ENCODE data around the gene CD63. TPM values are rescaled to one million over a fixed set of nuclear protein-coding genes. Genes with fewer than 3 reads are reported as not detected.

Gene CD63
- total RNA-seq, 1 experiment from 2014 or later, result 1,218 TPM

DNA sequence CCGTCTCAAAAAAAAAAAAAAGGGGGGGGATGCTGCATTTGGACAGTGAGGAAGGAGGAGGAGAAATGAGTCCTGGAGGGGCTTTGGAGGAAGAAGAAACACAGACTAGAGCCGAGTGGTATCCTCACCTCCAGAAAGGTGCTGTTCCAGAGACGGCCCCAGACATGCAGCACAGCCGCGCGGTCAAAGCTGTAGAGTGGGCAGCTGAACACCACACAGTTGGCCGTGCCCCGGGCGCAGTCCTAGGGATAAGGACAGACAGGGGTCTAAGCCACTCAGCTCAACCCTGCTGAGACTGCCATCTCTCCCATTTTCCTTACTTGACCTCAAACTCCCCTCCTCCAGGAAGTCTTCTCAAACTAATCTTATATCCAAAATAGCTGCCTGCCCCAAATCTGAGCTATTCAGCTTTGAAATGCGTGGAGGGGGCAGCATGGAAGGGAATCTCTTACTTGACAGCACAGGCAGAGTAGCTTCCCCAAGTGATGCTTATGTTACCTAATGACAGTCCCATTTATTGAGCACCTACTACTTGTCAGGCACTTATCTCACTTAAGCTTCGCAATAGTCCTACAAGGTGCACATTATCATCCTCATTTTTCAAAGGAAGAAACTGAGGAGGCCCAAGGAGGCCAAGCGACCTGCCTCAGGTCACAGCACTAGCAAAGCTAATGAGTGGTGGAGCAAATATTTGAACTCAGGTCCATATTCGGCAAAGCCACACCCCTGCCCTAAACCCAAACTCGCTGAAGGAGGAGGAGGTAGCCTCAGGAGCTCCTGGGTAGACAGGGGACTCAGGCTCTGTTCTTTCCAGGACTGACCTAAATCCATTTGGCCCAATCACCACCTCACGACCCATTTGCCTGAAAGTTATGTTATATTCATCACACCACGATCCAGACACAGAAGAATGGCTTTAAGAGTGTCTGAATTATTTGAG, 39.8 kb downstream of the CD63 start:
- no peak for DNase-seq (ENCODE audit: low read depth)

DNA sequence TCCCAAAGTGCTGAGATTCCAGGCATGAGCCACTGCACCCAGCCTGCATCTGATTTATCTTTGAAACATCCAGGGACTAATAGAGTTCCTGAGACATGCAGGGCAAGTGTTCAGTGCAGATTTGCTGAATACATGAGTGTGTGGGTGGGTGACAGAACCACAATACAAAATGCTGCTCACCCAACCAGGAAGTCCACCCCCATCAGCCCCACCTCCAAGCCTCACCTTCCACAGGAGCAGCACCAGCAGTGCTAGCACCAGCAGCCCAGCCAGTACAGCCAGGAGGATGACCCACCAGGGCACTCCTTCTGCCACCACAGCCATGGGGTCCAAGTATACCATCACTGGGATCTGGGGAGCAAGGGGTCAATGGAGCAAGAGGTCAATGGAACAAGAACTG, 41.1 kb downstream of the CD63 start:
- DNase-seq (ENCODE audit: low read depth), result no peak

DNA sequence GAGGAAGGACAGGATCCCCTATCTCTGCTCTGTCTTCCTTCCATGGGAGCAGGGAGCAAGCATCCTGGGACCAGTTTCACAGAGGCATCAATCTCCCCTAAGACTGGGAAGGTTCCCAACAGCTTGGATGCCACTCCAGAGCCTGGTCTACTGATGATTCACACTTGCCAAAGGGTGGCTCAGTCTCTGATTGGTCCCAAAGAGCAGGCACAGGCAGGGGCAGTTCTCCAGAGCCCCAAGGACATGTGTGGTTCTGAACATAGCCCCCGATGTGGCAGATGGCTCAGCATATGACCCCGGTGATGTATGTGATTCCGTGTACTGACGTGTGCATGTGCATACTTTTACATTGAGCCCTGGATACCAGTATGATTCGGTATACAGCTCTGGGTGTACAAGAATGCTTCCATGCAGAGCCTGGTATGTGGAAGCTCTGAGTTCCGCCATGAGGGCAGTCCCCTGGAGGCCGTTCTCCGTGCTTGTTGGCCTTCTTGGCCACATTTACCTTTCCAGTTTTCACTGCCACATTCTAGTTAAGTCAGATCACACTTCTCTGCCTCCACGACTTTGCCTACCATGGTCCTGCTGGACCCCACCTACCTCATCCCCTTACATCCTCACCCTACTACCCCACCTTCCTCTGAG, 42.3 kb downstream of the CD63 start:
- DNase-seq (ENCODE audit: low read depth), result peak; percentile 44

DNA sequence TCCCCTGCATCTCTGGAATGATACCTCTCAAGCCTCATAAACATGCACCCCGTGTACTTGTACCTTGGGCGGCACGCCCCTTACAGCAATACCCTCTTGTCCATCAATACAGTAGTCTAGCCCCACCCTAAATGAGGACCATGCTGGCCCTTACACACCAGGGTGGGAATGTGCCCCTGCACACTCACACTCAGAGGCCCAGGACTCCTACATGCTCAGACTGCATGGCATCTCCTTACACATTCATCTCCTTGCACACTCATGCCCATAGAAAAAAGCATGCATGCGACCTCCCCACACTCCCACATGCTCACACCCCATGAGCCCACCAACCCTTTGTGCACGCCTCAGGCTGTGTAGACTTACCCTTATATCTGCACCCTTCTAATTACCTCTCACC, 43.1 kb downstream of the CD63 start:
- DNase-seq (ENCODE audit: low read depth), result no peak

DNA sequence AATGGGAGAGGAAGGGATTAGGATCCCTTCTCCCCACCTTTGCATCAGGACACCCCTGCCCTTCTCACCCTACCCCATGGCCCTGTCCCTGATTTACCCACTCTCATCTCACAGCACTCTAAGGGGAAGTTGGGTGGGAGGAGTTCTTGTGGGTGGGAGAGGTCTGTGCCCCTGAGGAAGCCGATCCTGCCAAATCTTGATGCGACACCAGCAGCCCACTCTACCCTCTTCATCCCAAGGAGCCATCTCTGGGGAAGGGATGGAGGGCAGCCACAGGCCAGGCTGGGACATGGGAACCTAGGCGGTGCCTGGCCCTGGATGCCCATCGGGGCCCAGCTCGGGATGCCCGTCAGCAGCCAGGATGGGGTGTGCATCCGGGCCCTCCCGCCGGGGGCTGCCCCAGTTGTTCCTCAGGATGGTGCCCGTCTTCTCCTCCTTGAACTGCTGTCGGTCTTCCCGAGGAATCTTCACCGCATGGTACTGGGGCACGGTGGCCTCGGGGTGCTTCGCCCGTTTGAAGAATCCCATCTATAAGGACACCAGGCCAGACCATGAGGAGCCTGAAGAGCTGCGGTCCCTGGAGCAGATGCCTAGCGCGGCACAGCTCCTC, 43.9 kb downstream of the CD63 start:
- DNase-seq (ENCODE audit: low read depth), result no peak

DNA sequence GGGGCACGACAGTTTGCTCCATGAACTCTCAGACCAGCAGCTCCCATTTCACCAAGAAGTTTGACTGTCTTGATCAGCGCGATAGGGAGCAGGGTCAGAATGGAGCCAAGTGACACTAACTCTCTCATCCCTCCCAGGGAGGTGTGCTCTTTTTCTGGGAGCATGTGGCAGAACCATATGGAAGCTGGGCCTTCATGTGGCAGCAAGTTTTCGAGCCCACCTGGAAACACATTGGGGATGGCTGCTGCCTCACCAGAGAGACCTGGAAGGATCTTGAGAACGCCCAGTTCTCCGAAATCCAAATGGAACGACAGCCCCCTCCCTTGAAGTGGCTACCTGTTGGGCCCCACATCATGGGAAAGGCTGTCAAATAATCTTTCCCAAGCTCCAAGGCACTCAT, 45.1 kb downstream of the CD63 start:
- no peak for DNase-seq (ENCODE audit: low read depth)

DNA sequence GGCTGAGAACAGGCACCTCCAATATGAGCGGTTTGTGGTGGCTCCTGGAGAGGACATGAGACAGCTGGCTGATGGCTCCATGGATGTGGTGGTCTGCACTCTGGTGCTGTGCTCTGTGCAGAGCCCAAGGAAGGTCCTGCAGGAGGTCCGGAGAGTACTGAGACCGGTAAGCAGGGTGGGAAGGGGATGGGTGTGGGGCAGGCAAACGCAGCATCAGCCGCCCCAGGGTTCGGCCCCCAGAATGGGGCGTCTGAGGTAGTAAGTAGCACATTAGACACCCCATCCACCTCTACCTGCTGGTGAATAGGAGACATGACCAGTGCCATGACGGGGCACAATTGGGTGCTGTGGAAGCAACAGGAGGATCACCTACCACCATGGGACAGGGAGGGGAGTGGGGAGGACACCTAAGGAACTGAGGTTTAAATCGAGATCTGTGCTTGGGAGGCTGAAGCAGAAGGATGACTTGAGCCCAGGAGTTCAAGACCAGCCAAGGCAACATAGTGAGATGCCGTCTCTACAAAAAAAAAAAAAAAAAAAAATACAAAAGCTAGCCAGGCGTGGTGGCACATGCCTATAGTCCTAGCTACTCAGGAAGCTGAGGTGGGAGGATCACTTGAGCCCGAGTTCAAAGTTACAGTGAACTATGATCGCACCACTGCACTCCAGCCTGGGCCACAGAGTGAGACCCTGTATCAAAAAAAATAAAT, 46.6 kb downstream of the CD63 start:
- no peak for DNase-seq (ENCODE audit: low read depth)

DNA sequence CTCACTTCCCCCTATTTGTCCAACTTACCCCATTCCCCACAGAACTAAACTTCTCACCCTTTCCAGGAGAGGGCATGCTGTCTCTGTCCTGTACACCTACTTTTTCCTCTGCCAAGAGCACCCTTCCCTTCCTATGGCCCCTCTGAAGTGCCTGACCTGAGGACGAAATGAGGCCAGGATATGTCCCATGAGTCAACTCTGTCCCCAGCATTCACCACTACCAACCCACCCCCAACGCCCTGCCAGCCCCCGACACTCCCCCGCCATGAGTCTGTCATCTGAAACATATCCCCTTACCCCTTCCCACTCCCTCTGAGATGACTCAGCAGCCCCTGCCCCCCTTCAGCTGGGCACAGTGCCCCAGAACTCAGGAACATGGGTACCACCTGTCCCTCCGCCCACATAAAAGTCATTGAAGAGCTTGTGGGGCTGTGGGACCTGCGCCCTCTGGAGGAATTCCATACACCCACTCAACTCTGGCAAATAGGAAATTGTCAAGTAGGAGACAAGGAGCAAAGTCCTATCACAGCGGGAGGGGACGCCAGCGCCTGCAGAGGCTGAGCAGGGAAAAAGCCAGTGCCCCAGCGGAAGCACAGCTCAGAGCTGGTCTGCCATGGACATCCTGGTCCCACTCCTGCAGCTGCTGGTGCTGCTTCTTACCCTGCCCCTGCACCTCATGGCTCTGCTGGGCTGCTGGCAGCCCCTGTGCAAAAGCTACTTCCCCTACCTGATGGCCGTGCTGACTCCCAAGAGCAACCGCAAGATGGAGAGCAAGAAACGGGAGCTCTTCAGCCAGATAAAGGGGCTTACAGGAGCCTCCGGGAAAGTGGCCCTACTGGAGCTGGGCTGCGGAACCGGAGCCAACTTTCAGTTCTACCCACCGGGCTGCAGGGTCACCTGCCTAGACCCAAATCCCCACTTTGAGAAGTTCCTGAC, 47.4 kb downstream of the CD63 start:
- DNase-seq (ENCODE audit: low read depth), result peak; percentile 83

DNA sequence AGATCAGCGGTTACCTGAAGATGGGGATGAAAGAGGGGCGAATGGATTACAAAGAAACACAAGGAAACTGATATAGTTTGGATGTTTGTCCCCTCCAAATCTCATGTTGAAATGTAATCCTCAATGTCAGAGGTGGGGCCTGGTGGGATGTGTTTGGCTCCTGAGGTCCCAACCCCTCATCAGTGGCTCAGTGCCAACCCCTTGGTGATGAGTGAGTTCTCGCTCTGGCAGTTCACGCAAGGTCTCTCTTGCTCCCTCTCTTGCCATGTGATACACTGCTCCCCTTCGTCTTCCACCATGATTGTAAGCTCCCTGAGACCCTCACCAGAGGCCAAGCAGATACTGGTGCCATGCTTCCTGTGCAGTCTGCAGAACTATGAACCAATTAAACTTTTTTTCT, 49.1 kb downstream of the CD63 start:
- DNase-seq (ENCODE audit: low read depth), result no peak

DNA sequence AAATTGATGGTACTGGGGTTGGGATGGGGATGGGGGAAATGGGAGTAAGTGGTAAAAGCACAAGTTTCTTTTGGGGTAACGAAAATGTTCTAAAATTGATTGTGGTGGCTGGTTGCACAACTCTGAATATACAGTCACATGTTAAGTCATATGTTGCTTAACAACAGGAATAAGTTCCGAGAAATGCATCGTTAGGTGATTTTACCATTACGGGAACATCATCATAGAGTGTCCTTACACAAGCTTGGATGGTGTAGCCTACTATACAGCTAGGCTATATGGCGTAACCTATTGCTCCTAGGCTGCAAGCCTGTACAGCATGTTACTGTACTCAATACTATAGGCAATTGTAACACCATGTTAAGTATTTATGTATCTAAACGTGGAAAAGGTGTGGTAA, 52.1 kb downstream of the CD63 start:
- DNase-seq (ENCODE audit: low read depth), result no peak

DNA sequence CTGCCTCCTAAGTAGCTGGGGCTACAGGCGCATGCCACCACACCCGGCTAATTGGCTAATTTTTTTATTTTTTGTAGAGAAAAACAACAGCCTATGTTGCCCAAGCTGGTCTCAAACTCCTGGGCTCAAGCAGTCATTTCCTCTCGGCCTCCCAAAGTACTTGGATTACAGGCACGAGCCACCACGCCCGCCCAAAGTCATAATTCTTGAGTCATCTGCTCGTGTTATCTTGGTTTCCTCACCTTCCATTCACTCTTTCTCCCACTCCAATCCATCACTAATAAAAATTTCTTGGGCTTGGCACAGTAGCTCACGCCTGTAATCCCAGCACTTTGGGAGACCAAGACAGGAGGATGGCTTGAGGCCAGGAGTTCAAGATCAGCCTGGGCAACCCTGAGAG, 53.1 kb downstream of the CD63 start:
- DNase-seq (ENCODE audit: low read depth), result no peak

Other genes starting within 250 kb of the CD63 start
- gene OR6C68, start 236.6 kb downstream of the CD63 start, total RNA-seq (2014; rRNA removed; shearing (Covaris generic)), result not detected in 2 replicates
- gene OR6C4, start 179.4 kb downstream of the CD63 start, total RNA-seq (2014; rRNA removed; shearing (Covaris generic)), result not detected in 2 replicates
- not detected in 2 replicates for gene OR2AP1, start 156.5 kb downstream of the CD63 start, total RNA-seq (2014; rRNA removed; shearing (Covaris generic))
- not detected in 2 replicates for gene OR10P1, start 92.1 kb downstream of the CD63 start, total RNA-seq (2014; rRNA removed; shearing (Covaris generic))
- gene ITGA7, start 21.1 kb downstream of the CD63 start, total RNA-seq (2014; rRNA removed; shearing (Covaris generic)), result 4.2 and 7.9 TPM in 2 replicates
- 115 and 120 TPM in 2 replicates for gene BLOC1S1, start 13.0 kb downstream of the CD63 start, total RNA-seq (2014; rRNA removed; shearing (Covaris generic))
- gene RDH5, start 8.6 kb downstream of the CD63 start, total RNA-seq (2014; rRNA removed; shearing (Covaris generic)), result 2.0 and 3.2 TPM in 2 replicates
- 3.9 and 7.1 TPM in 2 replicates for gene GDF11, start 14.1 kb upstream of the CD63 start, total RNA-seq (2014; rRNA removed; shearing (Covaris generic))
- 144 and 154 TPM in 2 replicates for gene SARNP, start 88.7 kb upstream of the CD63 start, total RNA-seq (2014; rRNA removed; shearing (Covaris generic))
- 22.5 and 48.2 TPM in 2 replicates for gene ORMDL2, start 89.0 kb upstream of the CD63 start, total RNA-seq (2014; rRNA removed; shearing (Covaris generic))
- 34.5 and 42.3 TPM in 2 replicates for gene DNAJC14, start 100.6 kb upstream of the CD63 start, total RNA-seq (2014; rRNA removed; shearing (Covaris generic))
- 1.5 and 2.9 TPM in 2 replicates for gene MMP19, start 113.9 kb upstream of the CD63 start, total RNA-seq (2014; rRNA removed; shearing (Covaris generic))
- gene PYM1, start 198.9 kb upstream of the CD63 start, total RNA-seq (2014; rRNA removed; shearing (Covaris generic)), result 26.8 and 28.0 TPM in 2 replicates
- gene DGKA, start 202.2 kb upstream of the CD63 start, total RNA-seq (2014; rRNA removed; shearing (Covaris generic)), result 21.7 and 31.3 TPM in 2 replicates
- gene PMEL, start 237.0 kb upstream of the CD63 start, total RNA-seq (2014; rRNA removed; shearing (Covaris generic)), result 0.54 and 0.69 TPM in 2 replicates
- 112 and 148 TPM in 2 replicates for gene CDK2, start 237.8 kb upstream of the CD63 start, total RNA-seq (2014; rRNA removed; shearing (Covaris generic))
- gene RAB5B, start 245.1 kb upstream of the CD63 start, total RNA-seq (2014; rRNA removed; shearing (Covaris generic)), result 58.1 and 71.3 TPM in 2 replicates

Measured in M059J (cell line).